DMS 273 (cell line): Measurements from ENCODE around the gene LRRC8D.

Source experiments
- DNase-seq: peaks from one replicate; lab custom pipeline; 2025; ENCODE audit not compliant: unreplicated experiment; lab: John Stamatoyannopoulos, UW

Gene LRRC8D

DNA sequence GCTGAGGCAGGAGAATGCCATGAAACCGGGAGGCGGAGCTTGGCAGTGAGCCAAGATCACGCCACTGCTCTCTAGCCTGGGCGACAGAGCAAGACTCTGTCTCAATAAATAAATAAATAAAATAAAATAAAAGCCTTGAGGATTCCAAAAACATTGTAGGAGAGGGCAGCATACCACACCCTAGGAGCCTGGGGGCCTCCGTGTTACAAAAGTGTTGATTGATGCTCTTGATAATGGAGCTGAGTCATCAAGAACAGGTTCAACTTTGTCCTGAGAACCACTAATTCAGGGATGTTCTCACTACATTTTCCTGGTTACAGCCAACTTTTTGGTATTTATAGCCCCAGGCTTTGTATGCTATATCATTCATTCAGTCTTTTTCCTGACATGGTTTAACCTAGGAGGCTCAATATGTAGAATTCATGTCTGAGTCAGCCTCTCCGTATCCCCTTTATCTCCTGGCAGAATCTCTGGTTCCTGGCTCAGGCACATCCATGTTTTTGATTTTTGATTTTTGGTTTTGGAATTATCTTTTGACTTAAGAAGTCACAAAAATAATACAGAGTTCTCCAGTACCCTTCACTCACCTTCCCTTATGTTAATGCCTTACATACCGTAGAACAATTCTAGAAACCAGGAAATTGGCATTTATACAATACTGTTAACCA lies 69.4 kb downstream of the LRRC8D start:
- DNase-seq = peak; percentile 9

DNA sequence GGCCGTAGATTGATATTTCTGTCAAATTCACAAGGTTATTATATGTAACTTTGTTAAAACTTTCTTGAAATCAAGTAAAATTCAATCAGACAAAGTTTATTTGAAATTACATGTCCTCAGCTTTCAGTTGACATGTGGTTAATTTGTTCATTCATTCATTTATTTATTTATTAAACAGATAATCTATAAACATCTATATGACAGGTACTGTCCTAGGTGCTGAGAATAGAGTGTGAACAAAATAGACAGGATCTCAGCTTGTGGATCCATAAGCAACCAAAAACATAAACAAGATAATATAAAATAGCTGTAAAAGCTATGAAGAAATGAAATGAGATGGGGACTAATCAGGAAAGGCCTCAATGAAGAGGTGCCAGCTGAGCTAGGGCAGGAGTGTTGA lies 72.0 kb downstream of the LRRC8D start:
- no peak for DNase-seq

GRCh38 chr1:89894210-89895201 lies 73.7 kb downstream of the LRRC8D start:
- no peak for DNase-seq

DNA sequence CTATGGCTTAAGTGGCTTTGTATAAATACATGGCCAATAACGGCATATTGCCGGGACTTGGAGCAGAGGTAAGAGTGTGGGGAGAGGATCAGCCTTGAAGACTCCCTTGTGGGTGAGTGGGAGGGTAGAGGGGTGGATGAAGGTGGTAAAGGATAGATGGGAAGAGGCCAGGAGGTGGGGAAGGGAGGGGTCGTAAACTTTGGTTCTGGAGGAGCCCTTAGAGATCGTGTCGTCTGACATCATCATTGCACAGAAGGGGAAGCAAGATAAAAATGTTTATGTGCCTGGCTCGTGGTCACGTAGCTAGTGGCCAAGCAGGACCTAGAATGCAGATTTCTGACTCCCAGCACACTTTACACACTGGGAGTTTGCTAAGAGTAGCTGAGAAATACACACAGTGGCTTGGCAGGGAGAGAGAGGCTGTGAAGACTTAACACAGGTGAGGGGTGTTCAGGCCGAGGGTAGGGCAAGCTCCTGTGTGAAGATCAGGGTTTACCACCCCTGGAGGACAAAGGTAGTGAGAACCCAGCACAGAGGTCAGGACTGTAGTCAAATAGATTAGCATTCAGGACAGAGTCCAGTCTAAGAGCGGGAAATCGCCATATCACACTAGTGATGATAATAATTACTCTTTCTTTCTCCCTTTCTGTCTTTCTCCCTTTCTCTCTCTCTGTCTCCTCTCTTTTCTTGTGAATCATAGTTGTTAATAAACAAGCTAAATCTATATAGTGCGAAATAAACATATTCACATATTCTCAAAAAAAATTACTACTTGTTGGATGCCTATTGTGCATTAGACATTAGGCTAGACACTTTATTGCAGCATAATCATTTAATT lies 75.5 kb downstream of the LRRC8D start:
- no peak for DNase-seq

GRCh38 chr1:89897347-89898133 lies 76.7 kb downstream of the LRRC8D start:
- DNase-seq = no peak

DNA sequence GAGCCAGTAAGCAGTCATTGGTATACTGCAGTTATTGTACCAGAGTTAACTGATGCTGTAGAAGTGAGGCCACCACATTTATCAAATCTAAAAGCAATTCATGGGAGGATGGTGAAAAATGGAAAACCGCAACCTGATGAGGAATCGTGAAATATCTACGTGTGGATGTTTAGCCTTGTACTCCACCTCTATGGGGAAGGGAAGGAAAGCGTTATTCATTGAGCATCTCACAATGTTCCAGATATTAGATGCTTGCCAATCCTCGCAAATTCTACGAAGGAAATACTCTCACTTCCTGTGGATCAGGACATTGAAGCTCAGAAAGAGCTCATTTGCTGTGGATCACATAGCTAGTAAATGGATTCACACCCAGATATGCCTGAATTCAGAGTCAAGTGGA lies 77.3 kb downstream of the LRRC8D start:
- no peak for DNase-seq

DNA sequence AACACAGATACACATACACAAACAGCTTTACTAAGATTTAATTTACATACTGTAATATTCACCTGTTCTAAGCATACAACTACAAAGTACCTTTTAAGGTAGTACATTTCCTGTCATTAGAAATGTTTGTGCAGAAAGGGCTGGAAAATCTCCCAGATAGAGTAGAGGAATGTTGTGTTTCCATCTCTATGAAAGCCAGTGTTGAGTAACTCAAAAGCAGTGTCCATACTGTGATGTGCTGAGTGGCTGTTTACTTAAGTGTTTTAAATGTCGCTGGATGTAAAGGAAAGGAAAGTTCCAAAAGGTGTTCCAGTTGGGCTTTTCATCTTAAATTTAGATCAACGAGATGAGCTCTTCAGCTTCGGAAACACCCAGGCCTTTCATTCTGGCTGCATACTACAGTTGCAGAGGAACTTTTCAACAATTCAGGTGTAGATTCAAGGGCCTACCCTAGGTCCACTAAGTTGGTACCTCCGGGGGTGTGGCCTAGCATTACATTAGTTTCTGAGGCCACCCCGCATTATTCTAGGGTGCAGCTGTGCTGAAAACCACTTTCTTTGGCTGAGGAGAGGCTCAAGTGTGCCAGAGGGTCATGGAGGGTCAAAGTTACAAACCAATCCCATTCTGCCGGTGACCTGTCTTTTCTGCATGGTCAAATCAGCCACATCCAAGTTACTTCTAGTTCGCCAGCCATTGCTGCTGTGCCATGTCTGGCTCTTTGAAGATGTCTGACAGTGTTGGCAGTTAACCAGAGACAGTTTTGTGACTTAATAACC lies 78.1 kb downstream of the LRRC8D start:
- DNase-seq = no peak

DNA sequence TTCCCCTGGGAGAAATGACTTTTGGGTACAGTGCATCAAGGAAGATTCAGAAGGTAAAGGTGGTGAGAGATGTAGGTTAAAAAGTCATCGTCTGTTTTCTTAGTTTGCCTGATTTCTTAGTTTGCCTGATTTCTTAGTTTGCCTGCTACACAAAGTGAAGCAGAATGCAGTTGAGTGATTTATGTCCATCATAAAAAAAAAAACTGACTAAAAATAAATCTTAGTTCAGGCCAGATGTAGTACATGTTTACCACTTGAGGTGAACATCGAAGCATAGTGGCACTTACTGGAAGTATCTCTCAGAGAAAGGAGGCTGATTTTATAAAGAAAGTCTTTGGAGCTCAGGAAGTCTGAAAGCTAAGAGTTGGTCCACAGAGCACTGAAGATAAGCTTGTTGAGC lies 79.5 kb downstream of the LRRC8D start:
- no peak for DNase-seq

DNA sequence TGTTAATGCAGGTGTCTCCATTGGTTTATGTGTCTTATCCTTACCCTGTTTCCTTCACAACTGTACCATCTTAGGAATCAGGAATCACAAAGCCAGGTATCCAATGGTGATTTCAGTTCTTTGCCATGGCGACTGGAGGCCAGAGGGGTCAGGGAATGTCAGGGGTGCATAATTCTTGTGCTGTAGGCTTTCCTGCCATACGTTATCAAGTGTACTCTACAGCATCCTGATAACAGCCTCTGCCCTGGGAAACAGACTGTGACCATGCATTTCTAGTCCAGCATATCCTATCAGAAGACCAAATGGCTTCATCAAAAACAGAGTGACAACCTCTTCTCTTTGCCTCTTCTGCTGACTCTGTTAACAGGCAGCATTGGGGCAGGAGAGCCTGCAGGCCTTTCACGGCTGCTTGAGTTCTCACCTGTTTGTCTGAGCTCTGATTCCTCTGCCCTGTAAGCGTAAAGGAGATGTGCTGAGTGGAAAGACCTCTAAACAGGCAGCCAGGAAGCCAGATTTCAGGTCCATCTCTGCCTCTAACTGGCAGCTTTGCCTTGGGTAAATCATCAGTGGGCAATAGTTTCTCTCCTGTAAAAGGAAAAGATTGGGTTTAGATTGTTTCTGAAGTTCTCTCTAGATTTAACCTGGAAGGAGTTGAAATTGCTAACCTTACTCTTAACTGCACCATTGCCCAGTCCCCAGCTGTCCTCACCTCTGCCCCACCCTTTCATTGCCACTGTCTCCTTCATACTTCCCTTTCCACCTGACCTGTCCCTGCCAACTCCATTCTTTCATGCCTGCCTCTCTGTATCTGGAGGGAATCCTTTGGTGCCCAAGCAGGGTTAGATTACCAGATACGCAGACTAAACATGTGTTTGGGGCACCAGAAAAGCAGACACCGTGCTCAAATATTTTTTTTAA lies 80.2 kb downstream of the LRRC8D start:
- DNase-seq = no peak

GRCh38 chr1:89901957-89902669 lies 81.3 kb downstream of the LRRC8D start:
- no peak for DNase-seq

DNA sequence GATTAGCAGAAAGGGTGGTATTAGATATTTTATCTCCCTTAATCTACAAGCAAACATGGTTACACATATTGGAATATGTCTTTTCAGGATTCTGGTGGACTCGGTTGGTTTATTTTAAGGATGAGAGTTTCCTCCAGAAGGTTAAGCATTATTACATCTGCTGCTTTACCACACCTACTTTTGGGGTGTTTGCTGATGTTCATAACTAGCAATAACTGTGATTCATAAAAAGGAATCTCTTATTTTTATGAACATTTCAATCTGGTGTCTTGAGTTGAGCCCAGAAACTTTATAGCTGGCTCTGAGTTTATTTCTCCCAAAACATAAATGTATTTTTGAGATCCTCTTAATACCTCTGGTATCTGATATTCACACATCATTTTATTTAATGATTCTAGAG lies 82.7 kb downstream of the LRRC8D start:
- DNase-seq = no peak

- peak; percentile 12 for DNase-seq
Observed at GRCh38 chr1:89904219-89904980, 83.6 kb downstream of the LRRC8D start.

DNA sequence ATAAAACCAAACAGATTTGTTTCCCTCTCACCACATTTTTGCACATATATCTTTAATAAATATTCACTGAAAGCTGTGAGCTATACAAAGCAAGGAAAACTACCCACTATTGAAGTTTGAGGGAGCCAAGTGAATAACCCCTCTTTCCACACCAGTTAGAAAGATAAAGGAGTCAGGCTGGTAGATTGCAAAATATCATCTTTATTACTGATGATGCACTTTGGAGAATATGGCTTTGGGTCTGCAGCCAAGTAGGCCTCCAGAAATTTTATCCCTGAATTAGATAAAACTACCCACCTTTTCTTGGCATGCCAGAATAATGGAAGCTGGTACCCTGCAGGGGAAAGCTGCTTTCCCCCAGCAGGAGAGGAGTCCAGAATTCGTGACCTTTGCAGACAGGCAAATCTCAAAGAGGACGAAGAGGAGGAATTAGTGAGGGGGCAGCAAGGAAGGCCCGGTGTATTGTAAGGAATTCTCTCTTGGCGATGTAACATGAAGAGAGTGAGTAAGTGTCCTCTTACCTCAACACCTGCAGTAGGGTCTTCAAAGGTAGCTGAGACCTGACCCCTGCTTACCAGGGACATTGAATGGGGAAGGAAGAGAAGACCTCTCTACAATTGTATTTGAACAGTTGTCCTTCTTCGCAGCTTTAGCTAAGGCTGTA lies 84.7 kb downstream of the LRRC8D start:
- no peak for DNase-seq

- DNase-seq = no peak
Observed at GRCh38 chr1:89906088-89906487, 85.3 kb downstream of the LRRC8D start.

GRCh38 chr1:89907727-89908212 lies 86.9 kb downstream of the LRRC8D start:
- no peak for DNase-seq

DNA sequence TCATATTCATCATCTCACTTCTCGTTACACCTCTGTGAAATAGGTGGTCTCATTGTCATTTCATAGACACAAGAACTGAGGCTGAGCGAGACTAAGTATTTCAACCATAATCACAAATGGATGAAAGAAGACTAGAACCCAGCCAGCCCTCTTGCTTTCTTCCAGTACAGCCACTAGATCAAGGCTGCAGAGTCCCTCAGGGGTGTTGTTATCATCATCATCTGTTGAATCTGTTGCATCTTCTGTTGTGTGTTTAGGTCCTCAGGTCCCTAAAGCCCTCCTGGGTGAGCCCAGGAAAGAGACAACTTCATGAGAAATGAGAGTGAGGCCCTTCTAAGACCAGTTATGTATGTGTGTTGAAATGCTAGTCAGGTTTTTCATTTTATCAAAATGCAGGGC lies 87.4 kb downstream of the LRRC8D start:
- no peak for DNase-seq
